Liver (tissue), 9 donors: ENCODE measurements around the gene MED26. TPM values are rescaled to one million over a fixed set of nuclear protein-coding genes. Genes with fewer than 3 reads are reported as not detected.

ENCODE experiments used
- DNase-seq: peaks from one replicate; pipeline ENCODE4 v3.0.0-alpha.2; 2017; ENCODE audit warnings: low spot score
- H3K27ac ChIP-seq, 2 donors: one replicate each; pipeline ENCODE4 v1.7.0; 2013; ENCODE audit warnings: inconsistent platforms in 2 of 2, low read length in 2 of 2, control low read depth in 1 of 2, low read depth in 1 of 2, mild to moderate bottlenecking in 1 of 2
- H3K27me3 ChIP-seq, 4 donors: one replicate each; pipeline versions ENCODE4 v1.6.1 to v1.7.0; 2013; ENCODE audit warnings: low read length in 3 of 4, inconsistent platforms in 1 of 4, mild to moderate bottlenecking in 1 of 4, moderate library complexity in 1 of 4; ENCODE audit not compliant: control insufficient read depth in 4 of 4, insufficient read depth in 4 of 4
- H3K36me3 ChIP-seq, 4 donors: one replicate each; pipeline versions ENCODE4 v1.6.1 to v1.7.0; 2013; ENCODE audit warnings: low read length in 3 of 4, mild to moderate bottlenecking in 3 of 4, low read depth in 1 of 4, moderate library complexity in 1 of 4; ENCODE audit not compliant: control insufficient read depth in 4 of 4, insufficient read depth in 3 of 4
- H3K4me1 ChIP-seq, 4 donors: one replicate each; pipeline versions ENCODE4 v1.6.1 to v1.7.0; 2013; ENCODE audit warnings: low read length in 3 of 4, mild to moderate bottlenecking in 3 of 4, moderate library complexity in 1 of 4; ENCODE audit not compliant: control insufficient read depth in 4 of 4, insufficient read depth in 4 of 4
- H3K4me3 ChIP-seq, 3 donors: one replicate each; pipeline versions ENCODE4 v1.6.1 to v1.7.0; 2013; ENCODE audit warnings: low read length in 3 of 3, control low read depth in 1 of 3, low read depth in 1 of 3, mild to moderate bottlenecking in 1 of 3
- H3K9ac ChIP-seq, 2 donors: one replicate each; pipeline ENCODE4 v1.7.0; 2013; ENCODE audit warnings: low read length in 2 of 2, mild to moderate bottlenecking in 2 of 2, moderate library complexity in 2 of 2, control low read depth in 1 of 2, low read depth in 1 of 2
- H3K9me3 ChIP-seq, 4 donors: one replicate each; pipeline versions ENCODE4 v1.6.1 to v1.7.0; 2013; ENCODE audit warnings: low read length in 3 of 4; ENCODE audit not compliant: control insufficient read depth in 4 of 4
- EGR1 ChIP-seq, 2 donors: IDR thresholded peaks; 2 replicates each; pipeline ENCODE4 v1.6.1; 2016 to 2018; ENCODE audit warnings: antibody characterized with exemption in 2 of 2, low read depth in 2 of 2
- FOXA1 ChIP-seq: IDR thresholded peaks from 2 replicates; pipeline ENCODE4 v1.6.1; 2016; ENCODE audit warnings: antibody characterized with exemption
- FOXA2 ChIP-seq: IDR thresholded peaks from 2 replicates; pipeline ENCODE4 v1.6.1; 2016; ENCODE audit warnings: antibody characterized with exemption
- GABPA ChIP-seq, 2 donors: IDR thresholded peaks in 1 of 2; conservative IDR thresholded peaks in 1 of 2; 2 replicates each; pipeline ENCODE4 v1.6.1; 2016; ENCODE audit warnings: antibody characterized with exemption in 2 of 2, mild to moderate bottlenecking in 1 of 2, moderate library complexity in 1 of 2
- HNF4A ChIP-seq, 2 donors: conservative IDR thresholded peaks; 2 replicates each; pipeline ENCODE4 v1.6.1; 2016; ENCODE audit warnings: antibody characterized with exemption in 2 of 2, mild to moderate bottlenecking in 2 of 2
- HNF4G ChIP-seq: IDR thresholded peaks from 2 replicates; pipeline ENCODE4 v1.6.1; 2016; ENCODE audit warnings: antibody characterized with exemption
- JUND ChIP-seq, 2 donors: IDR thresholded peaks; 2 replicates each; pipeline ENCODE4 v1.6.1; 2016; ENCODE audit warnings: antibody characterized with exemption in 2 of 2
- MAX ChIP-seq: IDR thresholded peaks from 2 replicates; pipeline ENCODE4 v1.6.1; 2016; ENCODE audit warnings: antibody characterized with exemption
- NR2F2 ChIP-seq: IDR thresholded peaks from 2 replicates; pipeline ENCODE4 v1.6.1; 2016; ENCODE audit warnings: antibody characterized with exemption
- RAD21 ChIP-seq, 2 donors: IDR thresholded peaks; 2 replicates each; pipeline ENCODE4 v1.6.1; 2016; ENCODE audit warnings: antibody characterized with exemption in 2 of 2, mild to moderate bottlenecking in 2 of 2
- RXRA ChIP-seq, 2 donors: IDR thresholded peaks; 2 replicates each; pipeline ENCODE4 v1.6.1; 2017 to 2018; ENCODE audit warnings: antibody characterized with exemption in 2 of 2, mild to moderate bottlenecking in 1 of 2
- SP1 ChIP-seq: IDR thresholded peaks from 2 replicates; pipeline ENCODE4 v1.6.1; 2018; ENCODE audit warnings: antibody characterized with exemption, mild to moderate bottlenecking
- TAF1 ChIP-seq: conservative IDR thresholded peaks from 2 replicates; pipeline ENCODE4 v1.6.1; 2016; ENCODE audit warnings: antibody characterized with exemption, mild to moderate bottlenecking
- YY1 ChIP-seq: IDR thresholded peaks from 2 replicates; pipeline ENCODE4 v1.6.1; 2016; ENCODE audit warnings: antibody characterized with exemption, mild to moderate bottlenecking
- ZBTB33 ChIP-seq: IDR thresholded peaks from 2 replicates; pipeline ENCODE4 v1.6.1; 2016; ENCODE audit warnings: antibody characterized with exemption
- polyA plus RNA-seq, 2 donors: library from polyadenylated mRNA; stranded (reverse) in 1 of 2; unstranded in 1 of 2; fragments of 200-250 nt in 1 of 2; fragments of >200 nt in 1 of 2; fragmentation: Nextera tagmentation in 1 of 2; extraction: Ambion mirVana in 1 of 2; gene quantifications; one replicate each; pipeline versions ENCODE4 v1.2.1 to v1.2.3, GENCODE V29; 2013 to 2015
- total RNA-seq, 2 donors: library from RNA; depleted of rRNA; stranded (reverse); fragments of >200 nt; gene quantifications; one replicate each; pipeline ENCODE4 v1.2.3, GENCODE V29; 2014
- TF ChIP-seq, protein P1 (sequence below): fragments of 150-350 bp; IDR thresholded peaks from 2 replicates; pipeline ENCODE4 v1.5.1; 2017; ENCODE audit warnings: improper control_type of control experiment, low read depth, low read length; ENCODE audit not compliant: missing input control
- TF ChIP-seq, protein P2 (sequence below): IDR thresholded peaks from 2 replicates; pipeline ENCODE4 v1.6.1; 2016; ENCODE audit warnings: antibody characterized with exemption
- TF ChIP-seq, protein P3 (sequence below): IDR thresholded peaks from 2 replicates; pipeline ENCODE4 v1.6.1; 2016; ENCODE audit warnings: antibody characterized with exemption, mild to moderate bottlenecking
- donor health status: healthy.
- donor health status: healthy.
- donor health status: healthy.
- donor health status: healthy.
- donor health status: healthy.

MED26 gene
- total and polyA plus RNA-seq, 4 donors = 1.5 to 3.8 (median 3.2) TPM

DNA sequence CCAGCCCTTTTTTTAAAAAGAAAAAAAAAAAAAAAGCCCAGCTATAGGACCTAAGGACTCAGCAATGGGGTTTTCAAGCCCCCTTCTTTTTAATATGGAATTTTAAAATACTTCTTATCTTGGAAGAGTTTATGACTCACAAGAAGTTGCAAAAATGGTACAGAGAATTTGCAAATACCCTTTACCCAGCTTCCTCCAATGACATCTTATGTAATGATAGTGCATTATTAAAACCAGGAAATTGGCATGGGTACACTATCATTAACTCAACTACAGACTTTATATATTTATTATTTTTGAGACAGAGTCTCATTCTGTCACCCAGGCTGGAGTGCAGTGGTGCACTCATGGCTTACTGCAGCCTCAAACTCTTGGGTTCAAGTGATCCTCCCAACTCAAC is 49.1 kb upstream of the MED26 start:
- DNase-seq = no peak
- TF ChIP-seq NR2F2 (no peak), YY1 (no peak), FOXA1 (no peak), HNF4A (conservative IDR thresholded peaks at IDR 0.05) (no peak), FOXA2 (no peak), ZBTB33 (no peak), HNF4G (no peak), RXRA (IDR thresholded peaks at IDR 0.05) (no peak), RAD21 (IDR thresholded peaks at IDR 0.05) (no peak), GABPA (IDR thresholded peaks at IDR 0.05 in 1 of 2, conservative IDR thresholded peaks at IDR 0.05 in 1 of 2) (no peak), TAF1 (no peak), EGR1 (IDR thresholded peaks at IDR 0.05; ENCODE audit: low read depth in 2 of 2) (no peak), JUND (IDR thresholded peaks at IDR 0.05) (no peak), MAX (no peak), SP1 (no peak)
- TF ChIP-seq, protein P1, sequence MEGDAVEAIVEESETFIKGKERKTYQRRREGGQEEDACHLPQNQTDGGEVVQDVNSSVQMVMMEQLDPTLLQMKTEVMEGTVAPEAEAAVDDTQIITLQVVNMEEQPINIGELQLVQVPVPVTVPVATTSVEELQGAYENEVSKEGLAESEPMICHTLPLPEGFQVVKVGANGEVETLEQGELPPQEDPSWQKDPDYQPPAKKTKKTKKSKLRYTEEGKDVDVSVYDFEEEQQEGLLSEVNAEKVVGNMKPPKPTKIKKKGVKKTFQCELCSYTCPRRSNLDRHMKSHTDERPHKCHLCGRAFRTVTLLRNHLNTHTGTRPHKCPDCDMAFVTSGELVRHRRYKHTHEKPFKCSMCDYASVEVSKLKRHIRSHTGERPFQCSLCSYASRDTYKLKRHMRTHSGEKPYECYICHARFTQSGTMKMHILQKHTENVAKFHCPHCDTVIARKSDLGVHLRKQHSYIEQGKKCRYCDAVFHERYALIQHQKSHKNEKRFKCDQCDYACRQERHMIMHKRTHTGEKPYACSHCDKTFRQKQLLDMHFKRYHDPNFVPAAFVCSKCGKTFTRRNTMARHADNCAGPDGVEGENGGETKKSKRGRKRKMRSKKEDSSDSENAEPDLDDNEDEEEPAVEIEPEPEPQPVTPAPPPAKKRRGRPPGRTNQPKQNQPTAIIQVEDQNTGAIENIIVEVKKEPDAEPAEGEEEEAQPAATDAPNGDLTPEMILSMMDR = no peak
- TF ChIP-seq, protein P2, sequence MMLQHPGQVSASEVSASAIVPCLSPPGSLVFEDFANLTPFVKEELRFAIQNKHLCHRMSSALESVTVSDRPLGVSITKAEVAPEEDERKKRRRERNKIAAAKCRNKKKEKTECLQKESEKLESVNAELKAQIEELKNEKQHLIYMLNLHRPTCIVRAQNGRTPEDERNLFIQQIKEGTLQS = no peak
- TF ChIP-seq, protein P3, sequence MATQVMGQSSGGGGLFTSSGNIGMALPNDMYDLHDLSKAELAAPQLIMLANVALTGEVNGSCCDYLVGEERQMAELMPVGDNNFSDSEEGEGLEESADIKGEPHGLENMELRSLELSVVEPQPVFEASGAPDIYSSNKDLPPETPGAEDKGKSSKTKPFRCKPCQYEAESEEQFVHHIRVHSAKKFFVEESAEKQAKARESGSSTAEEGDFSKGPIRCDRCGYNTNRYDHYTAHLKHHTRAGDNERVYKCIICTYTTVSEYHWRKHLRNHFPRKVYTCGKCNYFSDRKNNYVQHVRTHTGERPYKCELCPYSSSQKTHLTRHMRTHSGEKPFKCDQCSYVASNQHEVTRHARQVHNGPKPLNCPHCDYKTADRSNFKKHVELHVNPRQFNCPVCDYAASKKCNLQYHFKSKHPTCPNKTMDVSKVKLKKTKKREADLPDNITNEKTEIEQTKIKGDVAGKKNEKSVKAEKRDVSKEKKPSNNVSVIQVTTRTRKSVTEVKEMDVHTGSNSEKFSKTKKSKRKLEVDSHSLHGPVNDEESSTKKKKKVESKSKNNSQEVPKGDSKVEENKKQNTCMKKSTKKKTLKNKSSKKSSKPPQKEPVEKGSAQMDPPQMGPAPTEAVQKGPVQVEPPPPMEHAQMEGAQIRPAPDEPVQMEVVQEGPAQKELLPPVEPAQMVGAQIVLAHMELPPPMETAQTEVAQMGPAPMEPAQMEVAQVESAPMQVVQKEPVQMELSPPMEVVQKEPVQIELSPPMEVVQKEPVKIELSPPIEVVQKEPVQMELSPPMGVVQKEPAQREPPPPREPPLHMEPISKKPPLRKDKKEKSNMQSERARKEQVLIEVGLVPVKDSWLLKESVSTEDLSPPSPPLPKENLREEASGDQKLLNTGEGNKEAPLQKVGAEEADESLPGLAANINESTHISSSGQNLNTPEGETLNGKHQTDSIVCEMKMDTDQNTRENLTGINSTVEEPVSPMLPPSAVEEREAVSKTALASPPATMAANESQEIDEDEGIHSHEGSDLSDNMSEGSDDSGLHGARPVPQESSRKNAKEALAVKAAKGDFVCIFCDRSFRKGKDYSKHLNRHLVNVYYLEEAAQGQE = no peak
- H3K4me3 ChIP-seq = no peak overlapping the region
- H3K36me3 ChIP-seq = peaks cover 0 to 12% (median 9%) of the 10 kb centered on the region in 4 donors
- H3K9me3 ChIP-seq = peaks cover 0 to 4% (median 0%) of the 10 kb centered on the region in 4 donors
- no peaks in the 10 kb centered on the region for H3K4me1 ChIP-seq
- no peaks in the 10 kb centered on the region for H3K27me3 ChIP-seq
- no peak overlapping the region for H3K9ac ChIP-seq
- H3K27ac ChIP-seq = no peak overlapping the region
